ENCODE data around the gene SYN1.

Gene SYN1

GRCh38 chrX:47572773-47573340 lies 46.8 kb downstream of the SYN1 start:
- DNase-seq (ENCODE audit: low spot score): no peak

- no peak for DNase-seq (ENCODE audit: low spot score)
These were observed 47.8 kb downstream of the SYN1 start for GRCh38 chrX:47571896-47572295.

GRCh38 chrX:47571215-47571614 lies 48.4 kb downstream of the SYN1 start:
- no peak for DNase-seq (ENCODE audit: low spot score)

- no peak for DNase-seq (ENCODE audit: low spot score)
These were observed 48.9 kb downstream of the SYN1 start for GRCh38 chrX:47570794-47571193.

GRCh38 chrX:47568656-47569295 lies 50.9 kb downstream of the SYN1 start:
- no peak for DNase-seq (ENCODE audit: low spot score)

GRCh38 chrX:47566841-47567240 lies 52.8 kb downstream of the SYN1 start:
- DNase-seq (ENCODE audit: low spot score): no peak

- DNase-seq (ENCODE audit: low spot score): no peak
These were observed 55.1 kb downstream of the SYN1 start for GRCh38 chrX:47564438-47565085.

- DNase-seq (ENCODE audit: low spot score): no peak
These were observed 55.8 kb downstream of the SYN1 start for GRCh38 chrX:47563801-47564315.

GRCh38 chrX:47562615-47563243 lies 56.9 kb downstream of the SYN1 start:
- DNase-seq (ENCODE audit: low spot score): no peak

GRCh38 chrX:47561659-47562151 lies 58.0 kb downstream of the SYN1 start:
- DNase-seq (ENCODE audit: low spot score): no peak

- DNase-seq (ENCODE audit: low spot score): peak; percentile 98
These were observed 58.6 kb downstream of the SYN1 start, which contains the start of gene ARAF for GRCh38 chrX:47560934-47561658. Gene ARAF, plus strand, starts transcription at chrX:47561205. Its CDS starts 1,763 bp downstream, at chrX:47562968.

GRCh38 chrX:47560179-47560933 lies 59.3 kb downstream of the SYN1 start:
- DNase-seq (ENCODE audit: low spot score): no peak

- DNase-seq (ENCODE audit: low spot score): no peak
These were observed 61.2 kb downstream of the SYN1 start for GRCh38 chrX:47558436-47558835.

GRCh38 chrX:47556045-47556623 lies 63.5 kb downstream of the SYN1 start:
- peak; percentile 95 for DNase-seq (ENCODE audit: low spot score)

- DNase-seq (ENCODE audit: low spot score): no peak
These were observed 76.2 kb downstream of the SYN1 start for GRCh38 chrX:47543496-47543895.

GRCh38 chrX:47540754-47541538 lies 78.7 kb downstream of the SYN1 start:
- DNase-seq (ENCODE audit: low spot score): peak; percentile 93

- no peak for DNase-seq (ENCODE audit: low spot score)
These were observed 79.8 kb downstream of the SYN1 start for GRCh38 chrX:47539860-47540259.

- no peak for DNase-seq (ENCODE audit: low spot score)
These were observed 89.6 kb downstream of the SYN1 start for GRCh38 chrX:47530049-47530448.

GRCh38 chrX:47529548-47529947 lies 90.1 kb downstream of the SYN1 start:
- no peak for DNase-seq (ENCODE audit: low spot score)

GRCh38 chrX:47523713-47524166 lies 95.9 kb downstream of the SYN1 start:
- DNase-seq (ENCODE audit: low spot score): no peak

Measured in globus pallidus (tissue), 1 donor.